H9 (cell line): ENCODE measurements around the gene DARS1. TPM values are rescaled to one million over a fixed set of nuclear protein-coding genes. Genes with fewer than 3 reads are reported as not detected.

ENCODE experiments used
- DNase-seq: peaks from one replicate; pipeline ENCODE4 v3.0.0-alpha.2; 2017
- H2AFZ ChIP-seq: one replicate; pipeline ENCODE4 v1.6.1; 2013; ENCODE audit warnings: mild to moderate bottlenecking, low read length, control low read depth, moderate library complexity
- H2AK5ac ChIP-seq: 2 replicates; pipeline ENCODE4 v1.6.1; 2013; ENCODE audit warnings: low read length, control low read depth, mixed read lengths; ENCODE audit not compliant: insufficient read length
- H2BK120ac ChIP-seq: one replicate; pipeline ENCODE4 v1.6.1; 2013; ENCODE audit warnings: low read depth, mild to moderate bottlenecking, low read length, control low read depth, inconsistent platforms; ENCODE audit not compliant: poor library complexity, severe bottlenecking
- H2BK12ac ChIP-seq: 2 replicates; pipeline ENCODE4 v1.6.1; 2013; ENCODE audit warnings: low read length, control low read depth, mixed read lengths, low read depth; ENCODE audit not compliant: insufficient read length
- H2BK15ac ChIP-seq: 2 replicates; pipeline ENCODE4 v1.6.1; 2013; ENCODE audit warnings: low read depth, low read length, control low read depth
- H2BK20ac ChIP-seq: one replicate; pipeline ENCODE4 v1.6.1; 2013; ENCODE audit warnings: low read depth, mild to moderate bottlenecking, low read length, control low read depth, inconsistent platforms; ENCODE audit not compliant: poor library complexity, severe bottlenecking
- H2BK5ac ChIP-seq: 2 replicates; pipeline ENCODE4 v1.6.1; 2013; ENCODE audit warnings: low read length, control low read depth, mixed read lengths; ENCODE audit not compliant: insufficient read length
- H3K14ac ChIP-seq: 2 replicates; pipeline ENCODE4 v1.6.1; 2013; ENCODE audit warnings: low read length, control low read depth; ENCODE audit not compliant: insufficient read depth
- H3K18ac ChIP-seq: 2 replicates; pipeline ENCODE4 v1.6.1; 2013; ENCODE audit warnings: low read depth, mild to moderate bottlenecking, mixed read lengths, low read length, control low read depth; ENCODE audit not compliant: insufficient read length
- H3K23ac ChIP-seq: 2 replicates; pipeline ENCODE4 v1.6.1; 2013; ENCODE audit warnings: low read length, control low read depth, mixed read lengths, low read depth; ENCODE audit not compliant: insufficient read length
- H3K23me2 ChIP-seq: 2 replicates; pipeline ENCODE4 v1.6.1; 2013; ENCODE audit warnings: low read depth, mild to moderate bottlenecking, mixed read lengths, low read length, control low read depth; ENCODE audit not compliant: insufficient read length, poor library complexity, severe bottlenecking
- H3K27ac ChIP-seq: 2 replicates; pipeline ENCODE4 v1.5.1; 2013; ENCODE audit warnings: low read length, control low read depth, mixed read lengths, low read depth; ENCODE audit not compliant: insufficient read length
- H3K27me3 ChIP-seq: 2 replicates; pipeline ENCODE4 v1.6.1; 2013; ENCODE audit warnings: low read length, control low read depth, inconsistent platforms; ENCODE audit not compliant: insufficient read depth
- H3K4ac ChIP-seq: 2 replicates; pipeline ENCODE4 v1.6.1; 2013; ENCODE audit warnings: low read depth, mild to moderate bottlenecking, control low read depth, inconsistent platforms, low read length, moderate library complexity
- H3K4me1 ChIP-seq: 2 replicates; pipeline ENCODE4 v1.6.1; 2013; ENCODE audit warnings: low read length, control low read depth, inconsistent platforms; ENCODE audit not compliant: insufficient read depth
- H3K4me2 ChIP-seq: 2 replicates; pipeline ENCODE4 v1.6.1; 2013; ENCODE audit warnings: low read length, control low read depth, mixed read lengths; ENCODE audit not compliant: insufficient read length, insufficient read depth
- H3K56ac ChIP-seq: 2 replicates; pipeline ENCODE4 v1.6.1; 2013; ENCODE audit warnings: low read depth, mild to moderate bottlenecking, mixed read lengths, low read length, control low read depth; ENCODE audit not compliant: insufficient read length
- H3K79me1 ChIP-seq: 2 replicates; pipeline ENCODE4 v1.6.1; 2013; ENCODE audit warnings: low read depth, mild to moderate bottlenecking, moderate library complexity, low read length, control low read depth, inconsistent platforms; ENCODE audit not compliant: insufficient read depth, poor library complexity, severe bottlenecking
- H3K79me2 ChIP-seq: 2 replicates; pipeline ENCODE4 v1.6.1; 2013; ENCODE audit warnings: low read length, control low read depth, inconsistent platforms; ENCODE audit not compliant: insufficient read depth
- H3K9ac ChIP-seq: 2 replicates; pipeline ENCODE4 v1.6.1; 2013; ENCODE audit warnings: low read length, control low read depth, mixed read lengths; ENCODE audit not compliant: insufficient read length; ENCODE audit errors: extremely low read depth
- H3K9me3 ChIP-seq: one replicate; pipeline ENCODE4 v1.6.1; 2013; ENCODE audit warnings: low read depth, low read length, inconsistent platforms; ENCODE audit not compliant: control insufficient read depth
- H3T11ph ChIP-seq: one replicate; pipeline ENCODE4 v1.6.1; 2013; ENCODE audit warnings: mild to moderate bottlenecking, low read length, control low read depth, inconsistent platforms
- H4K20me1 ChIP-seq: one replicate; pipeline ENCODE4 v1.6.1; 2013; ENCODE audit not compliant: control insufficient read depth, insufficient read length, insufficient read depth
- H4K5ac ChIP-seq: 2 replicates; pipeline ENCODE4 v1.6.1; 2013; ENCODE audit warnings: low read depth, mild to moderate bottlenecking, mixed read lengths, low read length, control low read depth; ENCODE audit not compliant: insufficient read length
- H4K8ac ChIP-seq: replicated peaks from 2 replicates; pipeline ENCODE4 v1.6.1; 2013; ENCODE audit warnings: low read length, control low read depth, mixed read lengths, low read depth; ENCODE audit not compliant: insufficient read length
- H4K91ac ChIP-seq: 2 replicates; pipeline ENCODE4 v1.6.1; 2013; ENCODE audit warnings: low read depth, mild to moderate bottlenecking, moderate library complexity, mixed read lengths, low read length, control low read depth; ENCODE audit not compliant: insufficient read length
- H3K27ac Mint-ChIP-seq, 3 experiments: 2 replicates in 2 of 3; 3 replicates in 1 of 3; pipeline ENCODE4 v1.8.0; 2020 to 2021; ENCODE audit warnings: mixed read lengths in 3 of 3, mild to moderate bottlenecking in 1 of 3, moderate library complexity in 1 of 3
- H3K27me3 Mint-ChIP-seq: 2 replicates; pipeline ENCODE4 v1.8.0; 2021; ENCODE audit warnings: low read depth, mild to moderate bottlenecking, moderate library complexity, mixed read lengths
- H3K36me3 Mint-ChIP-seq, 3 experiments: 2 replicates in 2 of 3; 3 replicates in 1 of 3; pipeline ENCODE4 v1.8.0; 2020 to 2021; ENCODE audit warnings: low read depth in 3 of 3, mixed read lengths in 3 of 3; ENCODE audit not compliant: insufficient read depth in 1 of 3
- H3K4me1 Mint-ChIP-seq, 2 experiments: 2 replicates each; pipeline ENCODE4 v1.8.0; 2020; ENCODE audit warnings: mixed read lengths in 2 of 2
- H3K4me3 Mint-ChIP-seq, 2 experiments: 2 replicates in 1 of 2; 3 replicates in 1 of 2; pipeline ENCODE4 v1.8.0; 2020 to 2021; ENCODE audit warnings: mild to moderate bottlenecking in 2 of 2, mixed read lengths in 2 of 2, moderate library complexity in 1 of 2
- H3K9me3 Mint-ChIP-seq, 2 experiments: 2 replicates in 1 of 2; 3 replicates in 1 of 2; pipeline ENCODE4 v1.8.0; 2020; ENCODE audit warnings: mild to moderate bottlenecking in 2 of 2, mixed read lengths in 2 of 2, moderate library complexity in 1 of 2
- WGBS: extraction: QIAGEN DNeasy Blood & Tissue Kit; methylation state at CpG from one replicate; pipeline ENCODE4 v1.1.7; 2013; ENCODE audit warnings: missing lambda C conversion rate, low lambda C conversion rate, mixed read lengths; ENCODE audit not compliant: insufficient read length; ENCODE audit errors: extremely low coverage; 5-methylcytosine and 5-hydroxymethylcytosine counted together
- total RNA-seq: library from RNA; stranded (reverse); gene quantifications from 2 replicates; pipeline ENCODE4 v1.2.1, GENCODE V29; 2021
- TF ChIP-seq, protein P1 (sequence below): fragments of 200-600 bp; sonication (generic); conservative IDR thresholded peaks from 3 replicates; pipeline ENCODE4 v1.8.0; 2021; ENCODE audit warnings: antibody characterized with exemption, mild to moderate bottlenecking

DARS1 gene
- total RNA-seq, 1 experiment from 2014 or later, result 117 TPM

DNA sequence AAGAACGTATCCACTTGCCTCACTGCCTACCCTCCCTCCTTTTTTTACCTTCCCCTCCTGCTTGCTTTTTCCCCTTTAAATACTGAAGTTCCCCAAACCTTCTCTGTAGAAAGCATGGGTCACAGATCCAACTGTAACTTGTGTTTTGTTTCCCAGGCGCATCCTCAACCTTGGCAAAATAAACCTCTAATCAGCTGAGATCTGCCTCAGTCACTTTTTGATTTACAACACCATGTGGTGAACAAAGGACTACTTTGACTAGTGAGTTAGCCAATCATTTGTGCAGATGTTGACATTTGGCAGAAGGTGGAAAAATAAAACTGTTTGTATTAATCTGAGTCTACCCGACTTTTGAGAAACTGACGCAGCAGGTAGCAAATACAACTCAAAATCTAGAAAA, 85.9 kb downstream of the DARS1 start:
- H2BK15ac ChIP-seq, result no peak overlapping the region
- H3K79me2 ChIP-seq, result no peaks in the 10 kb centered on the region
- H3K36me3 Mint-ChIP-seq, result peaks cover 5 to 16% (median 5%) of the 10 kb centered on the region in 3 experiments; a peak in 4 of 7 replicates
- no peaks in the 10 kb centered on the region for H3K79me1 ChIP-seq
- H4K5ac ChIP-seq, result no peak overlapping the region
- H3K4ac ChIP-seq, result no peak overlapping the region
- no peaks in the 10 kb centered on the region for H3K9me3 ChIP-seq
- WGBS, result no CpG with 5 or more reads among the region's 4 CpGs
- no peaks in the 10 kb centered on the region for H3K4me1 ChIP-seq
- H3K14ac ChIP-seq, result no peak overlapping the region
- H3K18ac ChIP-seq, result no peak overlapping the region
- no peak overlapping the region for H3T11ph ChIP-seq
- H2BK120ac ChIP-seq, result no peak overlapping the region
- H3K27ac ChIP-seq, result no peak overlapping the region
- H3K27me3 ChIP-seq, result no peaks in the 10 kb centered on the region
- H2AK5ac ChIP-seq, result no peak overlapping the region
- no peak overlapping the region for H3K9ac ChIP-seq
- H3K27ac Mint-ChIP-seq, result peak overlapping the region in 1 of 3 experiments; percentile 91; a peak in 2 of 7 replicates
- H2BK12ac ChIP-seq, result no peak overlapping the region
- H4K8ac ChIP-seq, result no peak overlapping the region
- no peak overlapping the region for H2BK5ac ChIP-seq
- no peaks in the 10 kb centered on the region for H3K23me2 ChIP-seq
- no peaks in the 10 kb centered on the region for H4K20me1 ChIP-seq
- no peak overlapping the region for H3K56ac ChIP-seq
- H3K4me3 Mint-ChIP-seq, result no peak overlapping the region
- no peak overlapping the region for H4K91ac ChIP-seq
- H2AFZ ChIP-seq, result no peak overlapping the region
- DNase-seq, result no peak
- H2BK20ac ChIP-seq, result no peak overlapping the region
- no peaks in the 10 kb centered on the region for H3K27me3 Mint-ChIP-seq
- TF ChIP-seq, protein P1, sequence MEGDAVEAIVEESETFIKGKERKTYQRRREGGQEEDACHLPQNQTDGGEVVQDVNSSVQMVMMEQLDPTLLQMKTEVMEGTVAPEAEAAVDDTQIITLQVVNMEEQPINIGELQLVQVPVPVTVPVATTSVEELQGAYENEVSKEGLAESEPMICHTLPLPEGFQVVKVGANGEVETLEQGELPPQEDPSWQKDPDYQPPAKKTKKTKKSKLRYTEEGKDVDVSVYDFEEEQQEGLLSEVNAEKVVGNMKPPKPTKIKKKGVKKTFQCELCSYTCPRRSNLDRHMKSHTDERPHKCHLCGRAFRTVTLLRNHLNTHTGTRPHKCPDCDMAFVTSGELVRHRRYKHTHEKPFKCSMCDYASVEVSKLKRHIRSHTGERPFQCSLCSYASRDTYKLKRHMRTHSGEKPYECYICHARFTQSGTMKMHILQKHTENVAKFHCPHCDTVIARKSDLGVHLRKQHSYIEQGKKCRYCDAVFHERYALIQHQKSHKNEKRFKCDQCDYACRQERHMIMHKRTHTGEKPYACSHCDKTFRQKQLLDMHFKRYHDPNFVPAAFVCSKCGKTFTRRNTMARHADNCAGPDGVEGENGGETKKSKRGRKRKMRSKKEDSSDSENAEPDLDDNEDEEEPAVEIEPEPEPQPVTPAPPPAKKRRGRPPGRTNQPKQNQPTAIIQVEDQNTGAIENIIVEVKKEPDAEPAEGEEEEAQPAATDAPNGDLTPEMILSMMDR, result no peak
- H3K23ac ChIP-seq, result no peak overlapping the region
- H3K4me2 ChIP-seq, result no peak overlapping the region
- peaks cover 10 to 19% of the 10 kb centered on the region in 2 experiments for H3K4me1 Mint-ChIP-seq
- no peaks in the 10 kb centered on the region for H3K9me3 Mint-ChIP-seq
